ENCODE data around the gene COL4A2.

The COL4A2 gene

DNA sequence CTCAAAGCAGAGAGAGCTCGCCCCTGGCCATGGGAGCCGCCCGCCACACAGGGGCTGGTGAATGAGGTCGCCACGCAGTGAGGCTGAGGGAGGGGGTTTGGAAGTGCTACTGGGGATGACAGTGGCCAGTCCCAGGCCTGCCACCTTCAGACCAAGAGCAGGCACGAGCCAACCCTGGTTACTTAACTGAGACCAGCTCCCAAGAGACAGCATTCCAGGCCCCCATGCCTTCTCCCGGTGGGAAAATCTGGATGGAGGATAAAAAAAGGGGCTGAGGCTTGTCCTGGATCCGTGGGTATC, 211.1 kb downstream of the COL4A2 start:
- H3K4me2 ChIP-seq (ENCODE audit: low read length), result no peak overlapping the region
- H3K36me3 ChIP-seq (ENCODE audit: insufficient read depth, low read length), result no peaks in the 10 kb centered on the region
- H3K27ac ChIP-seq (ENCODE audit: low read depth, low read length, poor library complexity, severe bottlenecking), result no peak overlapping the region

GRCh38 chr13:110518571-110518970, 211.5 kb downstream of the COL4A2 start:
- Histone ChIP-seq H3K9me2 (ENCODE audit: low read depth, low read length) (no peaks in the 10 kb centered on the region), H3K79me2 (ENCODE audit: insufficient read depth, low read length) (no peaks in the 10 kb centered on the region), H3K9ac (ENCODE audit: low read length) (no peak overlapping the region), H3K36me3 (ENCODE audit: insufficient read depth, low read length) (no peaks in the 10 kb centered on the region), H3K27me3 (ENCODE audit: insufficient read depth, low read length) (peaks cover 12% of the 10 kb centered on the region; the same call in 1 of the 2 replicates), H3K27ac (ENCODE audit: low read depth, low read length, poor library complexity, severe bottlenecking) (no peak overlapping the region), H3K4me2 (ENCODE audit: low read length) (no peak overlapping the region), H3F3A (ENCODE audit: insufficient read depth, low read length) (no peaks in the 10 kb centered on the region), H3K4me1 (ENCODE audit: insufficient read depth, low read length, severe bottlenecking) (no peaks in the 10 kb centered on the region), H2AFZ (ENCODE audit: low read length) (no peak overlapping the region), H4K20me1 (ENCODE audit: insufficient read depth, low read length) (no peaks in the 10 kb centered on the region), H3K9me3 (ENCODE audit: low read length) (no peaks in the 10 kb centered on the region), H3K4me3 (ENCODE audit: low read depth, low read length, poor library complexity, severe bottlenecking) (no peak overlapping the region)
- TF ChIP-seq CTCF (IDR thresholded peaks at IDR 0.05; ENCODE audit: low read length) (no peak), EZH2 (IDR thresholded peaks at IDR 0.05; ENCODE audit: borderline replicate concordance, low read length) (no peak)

More for the DNA sequence above, 211.1 kb downstream of the COL4A2 start:
- Histone ChIP-seq H3K9me3 (ENCODE audit: low read length) (no peaks in the 10 kb centered on the region), H2AFZ (ENCODE audit: low read length) (no peak overlapping the region), H3K9ac (ENCODE audit: low read length) (no peak overlapping the region), H3K79me2 (ENCODE audit: insufficient read depth, low read length) (no peaks in the 10 kb centered on the region), H3F3A (ENCODE audit: insufficient read depth, low read length) (no peaks in the 10 kb centered on the region), H3K4me3 (ENCODE audit: low read depth, low read length, poor library complexity, severe bottlenecking) (no peak overlapping the region), H3K9me2 (ENCODE audit: low read depth, low read length) (no peaks in the 10 kb centered on the region), H4K20me1 (ENCODE audit: insufficient read depth, low read length) (no peaks in the 10 kb centered on the region), H3K4me1 (ENCODE audit: insufficient read depth, low read length, severe bottlenecking) (no peaks in the 10 kb centered on the region), H3K27me3 (ENCODE audit: insufficient read depth, low read length) (peaks cover 12% of the 10 kb centered on the region; the same call in 1 of the 2 replicates)
- TF ChIP-seq EZH2 (IDR thresholded peaks at IDR 0.05; ENCODE audit: borderline replicate concordance, low read length) (no peak), CTCF (IDR thresholded peaks at IDR 0.05; ENCODE audit: low read length) (no peak)

DNA sequence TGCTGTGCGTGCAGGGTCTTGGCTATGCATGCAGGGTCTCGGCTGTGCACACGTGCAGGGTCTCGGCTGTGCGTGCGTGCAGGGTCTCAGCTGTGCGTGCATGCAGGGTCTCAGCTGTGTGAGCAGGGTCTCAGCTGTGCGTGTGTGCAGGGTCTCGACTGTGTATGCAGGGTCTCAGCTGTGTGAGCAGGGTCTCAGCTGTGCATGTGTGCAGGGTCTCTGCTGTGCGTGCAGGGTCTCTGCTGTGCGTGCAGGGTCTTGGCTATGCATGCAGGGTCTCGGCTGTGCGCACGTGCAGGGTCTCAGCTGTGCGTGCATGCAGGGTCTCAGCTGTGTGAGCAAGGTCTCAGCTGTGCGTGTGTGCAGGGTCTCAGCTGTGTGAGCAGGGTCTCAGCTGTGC, 212.0 kb downstream of the COL4A2 start:
- TF ChIP-seq CTCF (IDR thresholded peaks at IDR 0.05; ENCODE audit: low read length), result no peak
- H3K4me2 ChIP-seq (ENCODE audit: low read length), result no peak overlapping the region

More for the DNA sequence above, 212.0 kb downstream of the COL4A2 start:
- H4K20me1 ChIP-seq (ENCODE audit: insufficient read depth, low read length), result no peaks in the 10 kb centered on the region
- H3K9ac ChIP-seq (ENCODE audit: low read length), result no peak overlapping the region
- no peak overlapping the region for H2AFZ ChIP-seq (ENCODE audit: low read length)
- no peaks in the 10 kb centered on the region for H3F3A ChIP-seq (ENCODE audit: insufficient read depth, low read length)
- H3K9me2 ChIP-seq (ENCODE audit: low read depth, low read length), result no peaks in the 10 kb centered on the region
- H3K27me3 ChIP-seq (ENCODE audit: insufficient read depth, low read length), result peaks cover 12% of the 10 kb centered on the region; the same call in 1 of the 2 replicates
- H3K4me1 ChIP-seq (ENCODE audit: insufficient read depth, low read length, severe bottlenecking), result no peaks in the 10 kb centered on the region
- no peaks in the 10 kb centered on the region for H3K79me2 ChIP-seq (ENCODE audit: insufficient read depth, low read length)
- H3K4me3 ChIP-seq (ENCODE audit: low read depth, low read length, poor library complexity, severe bottlenecking), result no peak overlapping the region
- no peaks in the 10 kb centered on the region for H3K9me3 ChIP-seq (ENCODE audit: low read length)
- no peaks in the 10 kb centered on the region for H3K36me3 ChIP-seq (ENCODE audit: insufficient read depth, low read length)
- no peak overlapping the region for H3K27ac ChIP-seq (ENCODE audit: low read depth, low read length, poor library complexity, severe bottlenecking)
